Ishikawa (cell line): ENCODE measurements around the gene OR1J4.

Source experiments
- CEBPB ChIP-seq: IDR thresholded peaks from 2 replicates; pipeline ENCODE4 v1.6.1; 2012
- CREB1 ChIP-seq: IDR thresholded peaks from 2 replicates; pipeline ENCODE4 v1.6.1; 2012; ENCODE audit warnings: low read depth
- EGR1 ChIP-seq: IDR thresholded peaks from 2 replicates; pipeline ENCODE4 v1.6.1; 2012
- EP300 ChIP-seq: IDR thresholded peaks from 2 replicates; pipeline ENCODE4 v1.6.1; 2012; ENCODE audit warnings: borderline replicate concordance
- RAD21 ChIP-seq: IDR thresholded peaks from 2 replicates; pipeline ENCODE4 v1.6.1; 2012; ENCODE audit warnings: low read depth
- TAF1 ChIP-seq: IDR thresholded peaks from 2 replicates; pipeline ENCODE4 v1.6.1; 2012; ENCODE audit warnings: low read depth, mild to moderate bottlenecking
- TCF12 ChIP-seq: IDR thresholded peaks from 2 replicates; pipeline ENCODE4 v1.6.1; 2012; ENCODE audit warnings: low read depth
- TEAD4 ChIP-seq: IDR thresholded peaks from 2 replicates; pipeline ENCODE4 v1.6.1; 2012
- YY1 ChIP-seq: IDR thresholded peaks from 2 replicates; pipeline ENCODE4 v1.6.1; 2012; ENCODE audit warnings: low read depth
- ZBTB7A ChIP-seq: IDR thresholded peaks from 2 replicates; pipeline ENCODE4 v1.6.1; 2012; ENCODE audit warnings: low read depth
- TF ChIP-seq, protein P1 (sequence below): IDR thresholded peaks from 2 replicates; pipeline ENCODE4 v1.6.1; 2012; ENCODE audit warnings: low read depth, mild to moderate bottlenecking

- TF ChIP-seq RAD21 (no peak), TEAD4 (no peak), CREB1 (no peak), EP300 (no peak), TCF12 (no peak), YY1 (no peak), EGR1 (no peak), ZBTB7A (no peak), TAF1 (no peak), CEBPB (no peak)
- TF ChIP-seq, protein P1, sequence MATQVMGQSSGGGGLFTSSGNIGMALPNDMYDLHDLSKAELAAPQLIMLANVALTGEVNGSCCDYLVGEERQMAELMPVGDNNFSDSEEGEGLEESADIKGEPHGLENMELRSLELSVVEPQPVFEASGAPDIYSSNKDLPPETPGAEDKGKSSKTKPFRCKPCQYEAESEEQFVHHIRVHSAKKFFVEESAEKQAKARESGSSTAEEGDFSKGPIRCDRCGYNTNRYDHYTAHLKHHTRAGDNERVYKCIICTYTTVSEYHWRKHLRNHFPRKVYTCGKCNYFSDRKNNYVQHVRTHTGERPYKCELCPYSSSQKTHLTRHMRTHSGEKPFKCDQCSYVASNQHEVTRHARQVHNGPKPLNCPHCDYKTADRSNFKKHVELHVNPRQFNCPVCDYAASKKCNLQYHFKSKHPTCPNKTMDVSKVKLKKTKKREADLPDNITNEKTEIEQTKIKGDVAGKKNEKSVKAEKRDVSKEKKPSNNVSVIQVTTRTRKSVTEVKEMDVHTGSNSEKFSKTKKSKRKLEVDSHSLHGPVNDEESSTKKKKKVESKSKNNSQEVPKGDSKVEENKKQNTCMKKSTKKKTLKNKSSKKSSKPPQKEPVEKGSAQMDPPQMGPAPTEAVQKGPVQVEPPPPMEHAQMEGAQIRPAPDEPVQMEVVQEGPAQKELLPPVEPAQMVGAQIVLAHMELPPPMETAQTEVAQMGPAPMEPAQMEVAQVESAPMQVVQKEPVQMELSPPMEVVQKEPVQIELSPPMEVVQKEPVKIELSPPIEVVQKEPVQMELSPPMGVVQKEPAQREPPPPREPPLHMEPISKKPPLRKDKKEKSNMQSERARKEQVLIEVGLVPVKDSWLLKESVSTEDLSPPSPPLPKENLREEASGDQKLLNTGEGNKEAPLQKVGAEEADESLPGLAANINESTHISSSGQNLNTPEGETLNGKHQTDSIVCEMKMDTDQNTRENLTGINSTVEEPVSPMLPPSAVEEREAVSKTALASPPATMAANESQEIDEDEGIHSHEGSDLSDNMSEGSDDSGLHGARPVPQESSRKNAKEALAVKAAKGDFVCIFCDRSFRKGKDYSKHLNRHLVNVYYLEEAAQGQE = no peak
Observed at GRCh38 chr9:122506964-122507363, 12.0 kb upstream of the OR1J4 start.
